BJ (cell line): Measurements from ENCODE around the gene INPP5B. TPM values are rescaled to one million over a fixed set of nuclear protein-coding genes. Genes with fewer than 3 reads are reported as not detected.

Experiments used
- CTCF ChIA-PET: fragments of 350-600 bp; formaldehyde crosslinking; extraction: SDS; loops from one replicate; lab custom pipeline; 2021; ENCODE audit warnings: antibody characterized with exemption, inconsistent platforms; lab: Yijun Ruan, JAX
- POLR2A ChIA-PET: fragments of 300-600 bp; sonication (Branson Sonifier 250); formaldehyde crosslinking; extraction: SDS; loops from one replicate; lab custom pipeline; 2021; ENCODE audit warnings: antibody characterized with exemption; lab: Charles Lee
- DNase-seq: peaks from one replicate; pipeline ENCODE4 v3.0.0-alpha.2; 2011; ENCODE audit warnings: low read depth
- H3K27me3 ChIP-seq: 2 replicates; pipeline ENCODE4 v1.6.0; 2011; ENCODE audit warnings: low read length; ENCODE audit not compliant: control insufficient read depth, insufficient read depth
- H3K36me3 ChIP-seq: 2 replicates; pipeline ENCODE4 v1.5.1; 2011; ENCODE audit warnings: low read length; ENCODE audit not compliant: control insufficient read depth, insufficient read depth
- H3K4me3 ChIP-seq: 2 replicates; pipeline ENCODE4 v1.5.1; 2011; ENCODE audit warnings: low read depth, mild to moderate bottlenecking, control low read depth, low read length
- polyA plus RNA-seq: library from polyadenylated mRNA; depleted of rRNA; stranded (reverse); fragments of >200 nt; gene quantifications from 2 replicates; pipeline ENCODE4 v1.2.3, GENCODE V29; 2011
- TF ChIP-seq, protein P1 (sequence below): IDR thresholded peaks from 2 replicates; pipeline ENCODE4 v1.5.1; 2011; ENCODE audit warnings: low read depth, mild to moderate bottlenecking, control low read depth, inconsistent platforms, low read length, moderate library complexity; ENCODE audit not compliant: insufficient read depth

INPP5B gene
- polyA plus RNA-seq, 1 experiment: 21.9 TPM

- Histone ChIP-seq H3K27me3 (no peaks in the 10 kb centered on the region), H3K4me3 (no peak overlapping the region), H3K36me3 (peaks cover 6% of the 10 kb centered on the region)
- DNase-seq: no peak
- ChIA-PET CTCF (interaction anchor here (1.1 kb wide), 1 partner anchor 8 kb away, joined by 3 read pairs; no protein-coding TSS in a partner anchor), POLR2A (no interaction called here)
- TF ChIP-seq, protein P1, sequence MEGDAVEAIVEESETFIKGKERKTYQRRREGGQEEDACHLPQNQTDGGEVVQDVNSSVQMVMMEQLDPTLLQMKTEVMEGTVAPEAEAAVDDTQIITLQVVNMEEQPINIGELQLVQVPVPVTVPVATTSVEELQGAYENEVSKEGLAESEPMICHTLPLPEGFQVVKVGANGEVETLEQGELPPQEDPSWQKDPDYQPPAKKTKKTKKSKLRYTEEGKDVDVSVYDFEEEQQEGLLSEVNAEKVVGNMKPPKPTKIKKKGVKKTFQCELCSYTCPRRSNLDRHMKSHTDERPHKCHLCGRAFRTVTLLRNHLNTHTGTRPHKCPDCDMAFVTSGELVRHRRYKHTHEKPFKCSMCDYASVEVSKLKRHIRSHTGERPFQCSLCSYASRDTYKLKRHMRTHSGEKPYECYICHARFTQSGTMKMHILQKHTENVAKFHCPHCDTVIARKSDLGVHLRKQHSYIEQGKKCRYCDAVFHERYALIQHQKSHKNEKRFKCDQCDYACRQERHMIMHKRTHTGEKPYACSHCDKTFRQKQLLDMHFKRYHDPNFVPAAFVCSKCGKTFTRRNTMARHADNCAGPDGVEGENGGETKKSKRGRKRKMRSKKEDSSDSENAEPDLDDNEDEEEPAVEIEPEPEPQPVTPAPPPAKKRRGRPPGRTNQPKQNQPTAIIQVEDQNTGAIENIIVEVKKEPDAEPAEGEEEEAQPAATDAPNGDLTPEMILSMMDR: no peak
These were observed 93.7 kb downstream of the INPP5B start for GRCh38 chr1:37853157-37853556.

GRCh38 chr1:37851782-37852210 is 95.1 kb downstream of the INPP5B start:
- Histone ChIP-seq H3K36me3 (peaks cover 1% of the 10 kb centered on the region), H3K27me3 (no peaks in the 10 kb centered on the region), H3K4me3 (no peak overlapping the region)
- TF ChIP-seq, protein P1: no peak
- DNase-seq: no peak
- ChIA-PET CTCF (interaction anchor here (1.7 kb wide), 1 partner anchor 13 kb away, joined by 7 read pairs; no protein-coding TSS in a partner anchor), POLR2A (no interaction called here)

DNA sequence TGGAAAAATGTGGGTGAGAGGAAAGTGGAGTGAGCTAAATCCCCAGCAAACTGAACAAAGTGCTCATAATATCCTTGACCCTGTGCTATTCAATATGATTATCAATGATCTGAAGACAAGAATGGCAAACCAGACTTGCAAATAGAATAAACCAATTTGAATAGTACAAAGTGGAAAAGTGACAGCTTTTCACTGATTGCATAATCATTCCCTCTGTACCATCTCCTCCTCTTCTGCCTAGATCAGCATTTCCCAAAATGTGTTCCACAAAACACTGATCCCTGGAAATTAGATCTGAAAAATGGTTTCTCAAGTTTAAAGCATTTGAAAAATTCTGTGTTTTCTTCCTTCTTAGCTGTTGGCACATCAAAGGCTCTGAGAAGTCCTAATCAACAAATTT is 95.6 kb downstream of the INPP5B start:
- no peaks in the 10 kb centered on the region for H3K27me3 ChIP-seq
- ChIA-PET POLR2A (no interaction called here), CTCF (interaction anchor here (1.7 to 2.2 kb wide), 3 partner anchors 8 to 12 kb away, joined by 7 to 9 read pairs (median 8); partner anchors contain the start of gene MTF1)
- peaks cover 1% of the 10 kb centered on the region for H3K36me3 ChIP-seq
- TF ChIP-seq, protein P1: no peak
- no peak for DNase-seq
- H3K4me3 ChIP-seq: no peak overlapping the region

DNA sequence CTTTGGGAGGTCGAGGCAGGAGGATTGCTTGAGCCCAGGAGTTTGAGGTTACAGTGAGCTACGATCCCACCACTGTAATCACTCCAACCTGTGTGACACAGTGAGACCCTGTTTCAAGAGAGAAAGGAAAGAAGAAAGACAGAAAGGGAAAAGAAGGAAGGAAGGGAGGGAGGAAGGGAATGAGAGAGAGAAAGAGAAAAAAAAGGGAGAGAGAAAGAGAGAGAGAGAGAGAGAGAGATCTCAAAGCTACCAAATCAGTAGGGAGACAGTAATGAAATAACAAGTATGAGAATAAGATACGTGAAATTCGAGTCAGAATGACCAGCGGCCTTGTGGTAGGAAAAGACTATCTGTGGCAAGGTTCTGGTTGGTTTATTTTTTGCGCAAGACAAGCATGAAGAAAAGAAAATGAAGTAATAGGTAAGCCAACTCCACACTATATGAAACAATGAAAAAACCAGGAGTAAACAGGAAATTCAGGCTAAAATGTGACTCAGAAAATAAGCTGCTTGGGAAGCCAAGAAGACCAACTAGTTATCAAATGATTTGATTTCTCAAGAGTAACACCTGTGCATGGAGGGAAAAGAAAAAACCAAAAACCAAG is 96.4 kb downstream of the INPP5B start:
- TF ChIP-seq, protein P1: no peak
- CTCF ChIA-PET: interaction anchor here (0.6 to 2.2 kb wide), 5 partner anchors 9 to 505 kb away, joined by 3 to 9 read pairs (median 7); partner anchors contain the start of gene MTF1
- no peak for DNase-seq

DNA sequence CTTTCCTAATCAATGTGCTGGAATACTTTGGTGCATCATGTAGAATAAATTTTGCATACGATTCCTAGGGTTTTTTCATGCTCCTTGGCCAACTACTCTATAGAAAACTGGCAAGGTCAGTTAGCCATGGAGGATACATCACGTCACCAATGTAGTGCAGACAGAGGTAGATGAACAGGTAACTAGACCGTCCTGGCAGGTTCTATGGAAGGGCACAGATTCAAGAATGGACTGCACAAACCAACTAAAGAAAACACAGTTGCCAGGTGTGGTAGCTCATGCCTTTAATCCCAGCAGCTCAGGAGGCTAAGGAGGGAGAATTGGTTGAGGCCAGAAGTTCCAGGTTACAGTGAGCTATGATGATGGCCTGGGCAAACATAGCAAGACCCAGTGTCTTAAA is 97.4 kb downstream of the INPP5B start:
- H3K4me3 ChIP-seq: no peak overlapping the region
- no peaks in the 10 kb centered on the region for H3K27me3 ChIP-seq
- ChIA-PET CTCF (interaction anchor here (0.6 to 2.2 kb wide), 3 partner anchors 10 to 133 kb away, joined by 3 to 9 read pairs (median 8); partner anchors contain the start of gene MTF1), POLR2A (no interaction called here)
- TF ChIP-seq, protein P1: no peak
- peaks cover 1% of the 10 kb centered on the region for H3K36me3 ChIP-seq
- no peak for DNase-seq

More for the DNA sequence above, 96.4 kb downstream of the INPP5B start:
- POLR2A ChIA-PET: no interaction called here
- Histone ChIP-seq H3K36me3 (peaks cover 1% of the 10 kb centered on the region), H3K4me3 (no peak overlapping the region), H3K27me3 (no peaks in the 10 kb centered on the region)
